K562 (cell line): ENCODE measurements around the gene FUT9.

Source experiments
- GABPA ChIP-seq: fragments of 200-800 bp; sonication (Bioruptor generic); conservative IDR thresholded peaks from 2 replicates; pipeline ENCODE4 v1.6.1; 2016; ENCODE audit warnings: low read depth, missing genetic modification characterization, missing compliant biosample characterization
- POLR2AphosphoS5 ChIP-seq: IDR thresholded peaks from 2 replicates; pipeline ENCODE4 v1.6.1; 2011; ENCODE audit warnings: mild to moderate bottlenecking, low read depth, low read length, moderate library complexity; ENCODE audit not compliant: control insufficient read depth, insufficient read depth
- ZNF263 ChIP-seq: sonication (generic); formaldehyde crosslinking; IDR thresholded peaks from 2 replicates; pipeline ENCODE4 v1.8.0; 2022; ENCODE audit warnings: mild to moderate bottlenecking, missing genetic modification reagents, borderline replicate concordance
- TF ChIP-seq, protein P1 (sequence below): sonication (generic); formaldehyde crosslinking; IDR thresholded peaks from 2 replicates; pipeline ENCODE4 v1.8.0; 2022; ENCODE audit warnings: mild to moderate bottlenecking, missing genetic modification reagents
- TF ChIP-seq, protein P2 (sequence below), 3 experiments: IDR thresholded peaks in 2 of 3; conservative IDR thresholded peaks in 1 of 3; 2 replicates each; pipeline ENCODE4 v1.5.1; 2011 to 2012; ENCODE audit warnings: low read length in 3 of 3, mild to moderate bottlenecking in 3 of 3, control low read depth in 2 of 3, improper control_type of control experiment in 1 of 3, inconsistent platforms in 1 of 3, low read depth in 1 of 3, mixed read lengths in 1 of 3, moderate library complexity in 1 of 3; ENCODE audit not compliant: insufficient read depth in 2 of 3

DNA sequence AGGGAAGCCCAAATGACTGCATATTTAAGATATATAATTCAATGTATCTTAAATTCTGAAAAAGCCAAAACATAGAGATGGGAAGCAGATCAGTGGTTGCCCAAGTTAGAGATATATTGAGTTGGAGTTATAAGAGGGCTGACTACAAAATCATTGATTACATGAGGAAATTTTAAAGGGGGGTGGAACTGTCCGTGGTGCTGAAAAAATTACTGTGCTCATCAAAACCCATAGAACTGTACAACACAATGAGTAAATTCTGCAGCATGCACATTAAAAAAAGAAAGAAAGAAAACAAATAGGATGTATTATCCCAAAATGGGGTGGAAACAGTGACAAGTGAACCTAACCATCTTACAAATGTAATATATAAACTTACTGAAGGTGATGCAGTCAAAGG is 100.9 kb downstream of the FUT9 start:
- TF ChIP-seq GABPA (tag) (no peak), POLR2AphosphoS5 (no peak), ZNF263 (CRISPR knock-in tag) (no peak)
- TF ChIP-seq, protein P1, sequence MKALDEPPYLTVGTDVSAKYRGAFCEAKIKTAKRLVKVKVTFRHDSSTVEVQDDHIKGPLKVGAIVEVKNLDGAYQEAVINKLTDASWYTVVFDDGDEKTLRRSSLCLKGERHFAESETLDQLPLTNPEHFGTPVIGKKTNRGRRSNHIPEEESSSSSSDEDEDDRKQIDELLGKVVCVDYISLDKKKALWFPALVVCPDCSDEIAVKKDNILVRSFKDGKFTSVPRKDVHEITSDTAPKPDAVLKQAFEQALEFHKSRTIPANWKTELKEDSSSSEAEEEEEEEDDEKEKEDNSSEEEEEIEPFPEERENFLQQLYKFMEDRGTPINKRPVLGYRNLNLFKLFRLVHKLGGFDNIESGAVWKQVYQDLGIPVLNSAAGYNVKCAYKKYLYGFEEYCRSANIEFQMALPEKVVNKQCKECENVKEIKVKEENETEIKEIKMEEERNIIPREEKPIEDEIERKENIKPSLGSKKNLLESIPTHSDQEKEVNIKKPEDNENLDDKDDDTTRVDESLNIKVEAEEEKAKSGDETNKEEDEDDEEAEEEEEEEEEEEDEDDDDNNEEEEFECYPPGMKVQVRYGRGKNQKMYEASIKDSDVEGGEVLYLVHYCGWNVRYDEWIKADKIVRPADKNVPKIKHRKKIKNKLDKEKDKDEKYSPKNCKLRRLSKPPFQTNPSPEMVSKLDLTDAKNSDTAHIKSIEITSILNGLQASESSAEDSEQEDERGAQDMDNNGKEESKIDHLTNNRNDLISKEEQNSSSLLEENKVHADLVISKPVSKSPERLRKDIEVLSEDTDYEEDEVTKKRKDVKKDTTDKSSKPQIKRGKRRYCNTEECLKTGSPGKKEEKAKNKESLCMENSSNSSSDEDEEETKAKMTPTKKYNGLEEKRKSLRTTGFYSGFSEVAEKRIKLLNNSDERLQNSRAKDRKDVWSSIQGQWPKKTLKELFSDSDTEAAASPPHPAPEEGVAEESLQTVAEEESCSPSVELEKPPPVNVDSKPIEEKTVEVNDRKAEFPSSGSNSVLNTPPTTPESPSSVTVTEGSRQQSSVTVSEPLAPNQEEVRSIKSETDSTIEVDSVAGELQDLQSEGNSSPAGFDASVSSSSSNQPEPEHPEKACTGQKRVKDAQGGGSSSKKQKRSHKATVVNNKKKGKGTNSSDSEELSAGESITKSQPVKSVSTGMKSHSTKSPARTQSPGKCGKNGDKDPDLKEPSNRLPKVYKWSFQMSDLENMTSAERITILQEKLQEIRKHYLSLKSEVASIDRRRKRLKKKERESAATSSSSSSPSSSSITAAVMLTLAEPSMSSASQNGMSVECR, result no peak
- TF ChIP-seq, protein P2, sequence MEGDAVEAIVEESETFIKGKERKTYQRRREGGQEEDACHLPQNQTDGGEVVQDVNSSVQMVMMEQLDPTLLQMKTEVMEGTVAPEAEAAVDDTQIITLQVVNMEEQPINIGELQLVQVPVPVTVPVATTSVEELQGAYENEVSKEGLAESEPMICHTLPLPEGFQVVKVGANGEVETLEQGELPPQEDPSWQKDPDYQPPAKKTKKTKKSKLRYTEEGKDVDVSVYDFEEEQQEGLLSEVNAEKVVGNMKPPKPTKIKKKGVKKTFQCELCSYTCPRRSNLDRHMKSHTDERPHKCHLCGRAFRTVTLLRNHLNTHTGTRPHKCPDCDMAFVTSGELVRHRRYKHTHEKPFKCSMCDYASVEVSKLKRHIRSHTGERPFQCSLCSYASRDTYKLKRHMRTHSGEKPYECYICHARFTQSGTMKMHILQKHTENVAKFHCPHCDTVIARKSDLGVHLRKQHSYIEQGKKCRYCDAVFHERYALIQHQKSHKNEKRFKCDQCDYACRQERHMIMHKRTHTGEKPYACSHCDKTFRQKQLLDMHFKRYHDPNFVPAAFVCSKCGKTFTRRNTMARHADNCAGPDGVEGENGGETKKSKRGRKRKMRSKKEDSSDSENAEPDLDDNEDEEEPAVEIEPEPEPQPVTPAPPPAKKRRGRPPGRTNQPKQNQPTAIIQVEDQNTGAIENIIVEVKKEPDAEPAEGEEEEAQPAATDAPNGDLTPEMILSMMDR (IDR thresholded peaks at IDR 0.05 in 2 of 3, conservative IDR thresholded peaks at IDR 0.05 in 1 of 3; ENCODE audit: insufficient read depth in 2 of 3, low read depth in 1 of 3, low read length in 3 of 3), result no peak
